HFF-Myc (cell line): ENCODE results near the gene TMEM30B.

ENCODE experiments used
- DNase-seq: peaks from one replicate; pipeline ENCODE4 v3.0.0-alpha.2; 2011; ENCODE audit warnings: low read depth; ENCODE audit errors: extremely low read depth
- H3K4me3 ChIP-seq: replicated peaks from 2 replicates; pipeline ENCODE4 v1.5.1; 2011; ENCODE audit warnings: low read depth, mild to moderate bottlenecking, control low read depth, low read length
- CTCF ChIP-seq: IDR thresholded peaks from 2 replicates; pipeline ENCODE4 v1.5.1; 2012; ENCODE audit warnings: mild to moderate bottlenecking, low read depth, low read length, control low read depth; ENCODE audit errors: missing control alignments

TMEM30B gene

DNA sequence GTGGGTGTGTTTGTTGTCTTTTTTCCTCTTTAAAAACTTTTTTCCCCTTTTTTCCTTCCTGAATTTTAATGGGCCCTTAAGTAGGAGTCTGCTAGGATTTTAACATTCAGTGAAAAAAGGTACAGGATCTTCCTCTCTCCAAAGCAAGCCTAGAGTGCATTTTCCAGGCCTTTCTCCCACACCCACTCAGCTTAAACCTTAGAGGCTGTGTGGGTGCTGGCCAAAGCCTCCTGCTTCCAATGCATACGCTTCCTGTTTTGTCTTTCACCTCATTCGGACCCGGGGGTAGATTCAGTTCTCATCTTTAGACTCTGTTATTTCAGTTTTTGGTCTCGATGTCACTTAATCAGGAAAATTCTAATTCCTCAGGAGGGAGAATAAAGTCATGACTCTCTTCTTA is 51.2 kb downstream of the TMEM30B start:
- no peak for TF ChIP-seq CTCF
- H3K4me3 ChIP-seq: no peak overlapping the region

GRCh38 chr14:61229475-61229888 is 51.7 kb downstream of the TMEM30B start:
- no peak for DNase-seq
- no peak for TF ChIP-seq CTCF
- H3K4me3 ChIP-seq: no peak overlapping the region

More for the DNA sequence above, 51.2 kb downstream of the TMEM30B start:
- no peak for DNase-seq

DNA sequence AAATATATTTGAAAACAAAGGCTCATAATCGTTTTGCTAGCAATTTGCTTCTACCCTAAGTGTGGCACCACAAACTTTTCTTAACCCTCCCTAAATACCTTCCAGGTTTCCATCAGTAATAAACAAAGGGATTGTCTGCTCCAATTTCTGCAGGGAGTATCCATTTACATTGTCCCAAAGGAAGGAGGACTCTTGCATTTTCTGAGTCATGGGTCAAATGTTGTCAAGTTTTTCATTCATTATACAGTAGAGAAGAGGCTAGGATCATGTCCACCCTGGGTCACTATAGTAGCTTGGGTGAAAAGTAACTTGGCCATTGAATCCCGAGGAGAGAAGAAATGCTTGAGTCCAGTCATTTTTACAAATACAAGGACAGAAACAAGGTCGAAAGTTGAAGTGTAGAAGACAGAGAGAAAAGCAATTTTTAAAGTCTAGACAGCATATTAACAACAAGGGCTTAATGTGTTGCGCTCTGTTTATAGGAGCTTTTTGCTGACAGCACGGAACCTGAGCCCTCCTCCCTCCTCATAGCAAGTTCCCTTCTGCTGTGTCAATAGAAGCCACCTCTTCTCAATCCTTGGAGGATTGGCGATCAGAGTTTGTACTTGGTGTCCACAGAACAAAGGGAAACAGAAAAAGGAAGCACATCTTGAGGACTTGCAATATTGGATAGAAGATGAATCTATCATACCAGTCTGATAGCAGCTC is 53.1 kb downstream of the TMEM30B start:
- H3K4me3 ChIP-seq: no peak overlapping the region
- TF ChIP-seq CTCF: no peak
- no peak for DNase-seq
